K562 (cell line): ENCODE data around the gene NAA15. TPM values are rescaled to one million over a fixed set of nuclear protein-coding genes. Genes with fewer than 3 reads are reported as not detected.

Source experiments
- ASH1L ChIP-seq: fragments of 450-650 bp; IDR thresholded peaks from 2 replicates; pipeline ENCODE4 v1.6.1; 2018; ENCODE audit warnings: borderline replicate concordance, mild to moderate bottlenecking, low read depth; ENCODE audit not compliant: partially characterized antibody
- CC2D1A ChIP-seq: fragments of 450-650 bp; IDR thresholded peaks from 2 replicates; pipeline ENCODE4 v1.6.1; 2017; ENCODE audit warnings: mild to moderate bottlenecking
- CHD4 ChIP-seq: fragments of 200-600 bp; sonication (generic); IDR thresholded peaks from 3 replicates; pipeline ENCODE4 v1.6.1; 2012; ENCODE audit warnings: low read depth, mild to moderate bottlenecking, mixed read lengths, low read length, inconsistent platforms; ENCODE audit not compliant: insufficient read depth, insufficient replicate concordance, poor library complexity, severe bottlenecking
- ETV6 ChIP-seq, 3 experiments: fragments of 150-350 bp in 1 of 3; sonication (generic) in 1 of 3; formaldehyde crosslinking in 1 of 3; IDR thresholded peaks; 2 replicates each; pipeline versions ENCODE4 v1.6.1 to v1.8.0; 2014 to 2022; ENCODE audit warnings: borderline replicate concordance in 2 of 3, low read depth in 2 of 3, antibody characterized with exemption in 1 of 3, low read length in 1 of 3, mild to moderate bottlenecking in 1 of 3, missing genetic modification reagents in 1 of 3
- FIP1L1 ChIP-seq: fragments of 200-400 bp; formaldehyde crosslinking; IDR thresholded peaks from 2 replicates; pipeline ENCODE4 v1.6.1; 2018; ENCODE audit warnings: mild to moderate bottlenecking, low read depth, low read length; ENCODE audit not compliant: poor library complexity, severe bottlenecking
- MBD2 ChIP-seq: sonication (generic); IDR thresholded peaks from 2 replicates; pipeline ENCODE4 v1.6.1; 2016; ENCODE audit warnings: low read depth, borderline replicate concordance
- NR1H2 ChIP-seq: sonication (generic); formaldehyde crosslinking; IDR thresholded peaks from 2 replicates; pipeline ENCODE4 v1.4.0; 2020; ENCODE audit warnings: mild to moderate bottlenecking, missing genetic modification reagents
- SREBF1 ChIP-seq: fragments of 150-350 bp; IDR thresholded peaks from 2 replicates; pipeline ENCODE4 v1.6.1; 2014; ENCODE audit warnings: antibody characterized with exemption, low read depth, low read length, borderline replicate concordance
- TCF3 ChIP-seq: sonication (generic); formaldehyde crosslinking; IDR thresholded peaks from 2 replicates; pipeline ENCODE4 v1.4.0; 2020; ENCODE audit warnings: mild to moderate bottlenecking, missing genetic modification reagents
- XRCC3 ChIP-seq: fragments of 450-650 bp; IDR thresholded peaks from 2 replicates; pipeline ENCODE4 v1.6.1; 2017; ENCODE audit warnings: mild to moderate bottlenecking, moderate library complexity
- ZNF121 ChIP-seq: sonication (generic); formaldehyde crosslinking; conservative IDR thresholded peaks from 2 replicates; pipeline ENCODE4 v1.8.0; 2022; ENCODE audit warnings: missing genetic modification reagents
- ZNF408 ChIP-seq: fragments of 250-450 bp; sonication (Bioruptor Pico); IDR thresholded peaks from 2 replicates; pipeline ENCODE4 v1.4.0; 2020; ENCODE audit warnings: low read depth, mild to moderate bottlenecking, moderate library complexity
- polyA plus RNA-seq, 8 experiments: library from polyadenylated mRNA; depleted of rRNA in 4 of 8; stranded (reverse) in 5 of 8; unstranded in 3 of 8; fragments of >200 nt; fragmentation: Nextera tagmentation in 2 of 8; fragmentation: Illumina TruSeq in 1 of 8; extraction: Ambion mirVana in 2 of 8; extraction: Trizol in 1 of 8; gene quantifications; 2 replicates each; pipeline versions ENCODE4 v1.2.1 to v1.2.3, GENCODE V29; 2011 to 2014; ENCODE audit warnings: inconsistent platforms in 1 of 8, missing spikeins in 1 of 8
- total RNA-seq, 7 experiments: library from RNA; depleted of rRNA in 6 of 7; stranded (reverse); fragments of >200 nt in 6 of 7; fragmentation: Illumina TruSeq in 2 of 7; extraction: Trizol in 2 of 7; gene quantifications; 2 replicates each; pipeline versions ENCODE4 v1.2.1 to v1.2.3, GENCODE V29; 2011 to 2021; ENCODE audit warnings: low replicate concordance in 1 of 7
- TF ChIP-seq, protein P1 (sequence below), 2 experiments: IDR thresholded peaks; 2 replicates each; pipeline ENCODE4 v1.6.1; 2011; ENCODE audit warnings: borderline replicate concordance in 1 of 2, control low read depth in 1 of 2, low read depth in 1 of 2, low read length in 1 of 2, mild to moderate bottlenecking in 1 of 2, mixed read lengths in 1 of 2, moderate library complexity in 1 of 2; ENCODE audit not compliant: insufficient read depth in 1 of 2, insufficient read length in 1 of 2, poor library complexity in 1 of 2, severe bottlenecking in 1 of 2; ENCODE audit errors: extremely low read depth in 1 of 2
- TF ChIP-seq, protein P2 (sequence below), 2 experiments: fragments of 450-650 bp; IDR thresholded peaks; 2 replicates each; pipeline ENCODE4 v1.6.1; 2016
- TF ChIP-seq, protein P3 (sequence below): sonication (generic); formaldehyde crosslinking; IDR thresholded peaks from 2 replicates; pipeline ENCODE4 v1.8.0; 2022; ENCODE audit warnings: mild to moderate bottlenecking, missing genetic modification reagents, borderline replicate concordance
- TF ChIP-seq, protein P4 (sequence below): fragments of 250-450 bp; sonication (Bioruptor Pico); IDR thresholded peaks from 2 replicates; pipeline ENCODE4 v1.5.0; 2022; ENCODE audit warnings: mild to moderate bottlenecking
- TF ChIP-seq, protein P5 (sequence below): fragments of 250-450 bp; sonication (Bioruptor Pico); IDR thresholded peaks from 2 replicates; pipeline ENCODE4 v1.8.0; 2021; ENCODE audit warnings: moderate library complexity, mild to moderate bottlenecking, inconsistent platforms

The NAA15 gene
- total and polyA plus RNA-seq, 9 of the 15 experiments (the other 6 are each of a cell fraction or from before 2014, with no cell fraction given), result 37.8 to 117 (median 63.2) TPM

DNA sequence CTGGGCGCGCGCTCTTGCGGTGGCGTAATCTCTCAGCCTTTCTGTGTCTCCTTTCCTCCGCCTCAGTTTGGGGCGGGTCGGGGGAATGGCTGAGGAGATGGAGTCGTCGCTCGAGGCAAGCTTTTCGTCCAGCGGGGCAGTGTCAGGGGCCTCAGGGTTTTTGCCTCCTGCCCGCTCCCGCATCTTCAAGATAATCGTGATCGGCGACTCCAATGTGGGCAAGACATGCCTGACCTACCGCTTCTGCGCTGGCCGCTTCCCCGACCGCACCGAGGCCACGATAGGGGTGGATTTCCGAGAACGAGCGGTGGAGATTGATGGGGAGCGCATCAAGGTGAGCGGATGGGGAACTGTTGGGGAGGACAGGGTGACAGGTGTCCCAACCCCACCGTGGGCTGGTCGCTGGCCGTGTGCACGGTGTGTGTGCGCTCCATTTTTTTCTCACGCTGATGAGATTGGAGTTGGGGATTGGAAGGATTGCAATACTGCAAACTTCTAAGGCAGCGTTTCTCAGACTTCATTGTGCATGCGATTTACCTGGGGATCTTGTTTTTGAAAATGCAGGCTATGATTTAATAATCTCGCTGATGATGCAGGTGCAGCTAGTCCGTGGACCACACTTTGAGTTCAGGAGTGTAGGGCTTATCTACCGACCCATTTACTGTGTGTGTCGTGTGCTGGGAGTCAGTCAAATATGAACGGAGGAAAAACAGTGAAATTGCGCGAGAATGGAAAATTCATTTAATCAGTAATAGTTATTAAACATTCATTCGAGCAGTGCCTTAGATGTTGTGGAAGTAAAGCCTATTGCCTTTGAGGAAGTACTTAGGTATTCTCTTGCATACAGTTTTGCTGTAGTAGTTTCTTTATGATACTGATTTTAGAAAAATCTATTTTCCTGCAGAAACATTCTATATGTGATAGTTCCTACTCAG lies 153.1 kb downstream of the NAA15 start, which contains the start of gene RAB33B (continued):
- TF ChIP-seq, protein P1, sequence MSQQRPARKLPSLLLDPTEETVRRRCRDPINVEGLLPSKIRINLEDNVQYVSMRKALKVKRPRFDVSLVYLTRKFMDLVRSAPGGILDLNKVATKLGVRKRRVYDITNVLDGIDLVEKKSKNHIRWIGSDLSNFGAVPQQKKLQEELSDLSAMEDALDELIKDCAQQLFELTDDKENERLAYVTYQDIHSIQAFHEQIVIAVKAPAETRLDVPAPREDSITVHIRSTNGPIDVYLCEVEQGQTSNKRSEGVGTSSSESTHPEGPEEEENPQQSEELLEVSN (IDR thresholded peaks at IDR 0.05; ENCODE audit: borderline replicate concordance in 1 of 2, extremely low read depth in 1 of 2, insufficient read depth in 1 of 2, insufficient read length in 1 of 2, low read depth in 1 of 2, low read length in 1 of 2, poor library complexity in 1 of 2, severe bottlenecking in 1 of 2), result no peak
- TF ChIP-seq ZNF121, result no peak
- TF ChIP-seq, protein P2, sequence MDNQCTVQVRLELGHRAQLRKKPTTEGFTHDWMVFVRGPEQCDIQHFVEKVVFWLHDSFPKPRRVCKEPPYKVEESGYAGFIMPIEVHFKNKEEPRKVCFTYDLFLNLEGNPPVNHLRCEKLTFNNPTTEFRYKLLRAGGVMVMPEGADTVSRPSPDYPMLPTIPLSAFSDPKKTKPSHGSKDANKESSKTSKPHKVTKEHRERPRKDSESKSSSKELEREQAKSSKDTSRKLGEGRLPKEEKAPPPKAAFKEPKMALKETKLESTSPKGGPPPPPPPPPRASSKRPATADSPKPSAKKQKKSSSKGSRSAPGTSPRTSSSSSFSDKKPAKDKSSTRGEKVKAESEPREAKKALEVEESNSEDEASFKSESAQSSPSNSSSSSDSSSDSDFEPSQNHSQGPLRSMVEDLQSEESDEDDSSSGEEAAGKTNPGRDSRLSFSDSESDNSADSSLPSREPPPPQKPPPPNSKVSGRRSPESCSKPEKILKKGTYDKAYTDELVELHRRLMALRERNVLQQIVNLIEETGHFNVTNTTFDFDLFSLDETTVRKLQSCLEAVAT (IDR thresholded peaks at IDR 0.05), result 0 out of 4 replicates have a peak, but pooled peaks of 1 of the 2 experiments have one; percentile 20
- TF ChIP-seq ASH1L, result no peak
- no peak for TF ChIP-seq ETV6 (IDR thresholded peaks at IDR 0.05; ENCODE audit: borderline replicate concordance in 1 of 2, low read depth in 2 of 2, low read length in 1 of 2)
- peak; percentile 49; the same call in 1 of the 2 replicates for TF ChIP-seq ETV6 (CRISPR knock-in tag; IDR thresholded peaks at IDR 0.05; ENCODE audit: borderline replicate concordance)
- peak; percentile 77; the same call in 1 of the 2 replicates for TF ChIP-seq CC2D1A
- no peak for TF ChIP-seq ZNF408 (CRISPR knock-in tag)
- no peak for TF ChIP-seq SREBF1
- TF ChIP-seq FIP1L1, result no peak
- TF ChIP-seq TCF3 (CRISPR knock-in tag), result no peak
- TF ChIP-seq, protein P3, sequence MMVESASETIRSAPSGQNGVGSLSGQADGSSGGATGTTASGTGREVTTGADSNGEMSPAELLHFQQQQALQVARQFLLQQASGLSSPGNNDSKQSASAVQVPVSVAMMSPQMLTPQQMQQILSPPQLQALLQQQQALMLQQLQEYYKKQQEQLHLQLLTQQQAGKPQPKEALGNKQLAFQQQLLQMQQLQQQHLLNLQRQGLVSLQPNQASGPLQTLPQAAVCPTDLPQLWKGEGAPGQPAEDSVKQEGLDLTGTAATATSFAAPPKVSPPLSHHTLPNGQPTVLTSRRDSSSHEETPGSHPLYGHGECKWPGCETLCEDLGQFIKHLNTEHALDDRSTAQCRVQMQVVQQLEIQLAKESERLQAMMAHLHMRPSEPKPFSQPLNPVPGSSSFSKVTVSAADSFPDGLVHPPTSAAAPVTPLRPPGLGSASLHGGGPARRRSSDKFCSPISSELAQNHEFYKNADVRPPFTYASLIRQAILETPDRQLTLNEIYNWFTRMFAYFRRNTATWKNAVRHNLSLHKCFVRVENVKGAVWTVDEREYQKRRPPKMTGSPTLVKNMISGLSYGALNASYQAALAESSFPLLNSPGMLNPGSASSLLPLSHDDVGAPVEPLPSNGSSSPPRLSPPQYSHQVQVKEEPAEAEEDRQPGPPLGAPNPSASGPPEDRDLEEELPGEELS (CRISPR knock-in tag), result 0 out of 2 replicates have a peak, but pooled peaks have one; percentile 51
- no peak for TF ChIP-seq MBD2
- TF ChIP-seq, protein P4, sequence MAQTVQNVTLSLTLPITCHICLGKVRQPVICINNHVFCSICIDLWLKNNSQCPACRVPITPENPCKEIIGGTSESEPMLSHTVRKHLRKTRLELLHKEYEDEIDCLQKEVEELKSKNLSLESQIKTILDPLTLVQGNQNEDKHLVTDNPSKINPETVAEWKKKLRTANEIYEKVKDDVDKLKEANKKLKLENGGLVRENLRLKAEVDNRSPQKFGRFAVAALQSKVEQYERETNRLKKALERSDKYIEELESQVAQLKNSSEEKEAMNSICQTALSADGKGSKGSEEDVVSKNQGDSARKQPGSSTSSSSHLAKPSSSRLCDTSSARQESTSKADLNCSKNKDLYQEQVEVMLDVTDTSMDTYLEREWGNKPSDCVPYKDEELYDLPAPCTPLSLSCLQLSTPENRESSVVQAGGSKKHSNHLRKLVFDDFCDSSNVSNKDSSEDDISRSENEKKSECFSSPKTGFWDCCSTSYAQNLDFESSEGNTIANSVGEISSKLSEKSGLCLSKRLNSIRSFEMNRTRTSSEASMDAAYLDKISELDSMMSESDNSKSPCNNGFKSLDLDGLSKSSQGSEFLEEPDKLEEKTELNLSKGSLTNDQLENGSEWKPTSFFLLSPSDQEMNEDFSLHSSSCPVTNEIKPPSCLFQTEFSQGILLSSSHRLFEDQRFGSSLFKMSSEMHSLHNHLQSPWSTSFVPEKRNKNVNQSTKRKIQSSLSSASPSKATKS, result no peak
- TF ChIP-seq, protein P5, sequence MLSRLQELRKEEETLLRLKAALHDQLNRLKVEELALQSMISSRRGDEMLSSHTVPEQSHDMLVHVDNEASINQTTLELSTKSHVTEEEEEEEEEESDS (CRISPR knock-in tag), result no peak
- TF ChIP-seq NR1H2 (CRISPR knock-in tag), result 0 out of 2 replicates have a peak, but pooled peaks have one; percentile 61
- TF ChIP-seq XRCC3, result no peak
- TF ChIP-seq CHD4, result no peak
